Measurements from ENCODE around the gene MR1. TPM values are rescaled to one million over a fixed set of nuclear protein-coding genes. Genes with fewer than 3 reads are reported as not detected.
A peak's percentile ranks its signal among the peaks of the same experiment; 100 is the strongest.

The MR1 gene
- total and polyA plus RNA-seq, 9 of the 15 experiments (the other 6 are each of a cell fraction or from before 2014, with no cell fraction given): 9.7 to 21.7 (median 15.6) TPM

DNA sequence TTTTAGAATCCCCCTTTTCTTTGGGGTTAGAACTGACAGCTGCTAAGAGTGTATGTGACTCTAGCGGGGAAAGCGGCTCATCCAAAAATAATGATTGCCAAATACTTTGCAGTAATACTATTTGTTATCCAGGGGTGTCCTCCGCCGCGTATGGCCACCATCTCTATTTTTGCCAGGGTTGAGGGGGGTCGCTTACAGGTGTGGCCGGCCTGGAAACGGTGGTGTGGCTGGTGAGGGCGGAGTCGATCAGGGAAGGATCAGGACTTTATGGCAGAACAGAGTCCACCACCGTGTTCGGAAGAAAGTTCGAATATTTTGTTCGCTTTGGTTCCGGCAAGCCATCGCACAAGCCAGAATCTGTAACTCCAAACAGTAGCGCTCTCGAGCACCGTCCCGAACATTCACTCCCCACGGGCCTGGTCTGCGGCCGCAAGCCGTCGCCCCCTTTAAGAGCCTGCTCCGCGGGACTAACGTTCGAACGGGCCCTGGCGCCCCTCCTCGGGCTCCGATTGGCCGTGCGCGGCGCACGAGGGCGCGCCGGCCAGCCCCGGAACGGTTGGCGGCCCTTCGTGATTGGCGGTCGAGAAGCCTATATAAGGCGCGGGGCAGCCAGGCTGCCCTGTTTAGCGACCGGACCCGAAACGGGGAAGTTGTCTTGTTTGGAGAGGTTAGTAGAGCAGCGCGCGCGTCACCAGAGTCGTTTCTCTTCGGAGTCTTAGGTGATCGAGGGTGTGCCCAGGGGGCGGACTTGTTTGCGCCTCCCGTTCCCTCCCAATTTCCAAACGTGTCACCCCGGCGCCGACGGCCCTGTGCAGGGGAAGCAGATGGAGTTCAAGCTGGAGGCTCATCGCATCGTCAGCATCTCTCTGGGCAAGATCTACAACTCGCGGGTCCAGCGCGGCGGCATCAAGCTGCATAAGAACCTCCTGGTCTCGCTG is 54.6 kb downstream of the MR1 start, which contains the start of gene IER5 (continued):
- TF ChIP-seq, protein P1, sequence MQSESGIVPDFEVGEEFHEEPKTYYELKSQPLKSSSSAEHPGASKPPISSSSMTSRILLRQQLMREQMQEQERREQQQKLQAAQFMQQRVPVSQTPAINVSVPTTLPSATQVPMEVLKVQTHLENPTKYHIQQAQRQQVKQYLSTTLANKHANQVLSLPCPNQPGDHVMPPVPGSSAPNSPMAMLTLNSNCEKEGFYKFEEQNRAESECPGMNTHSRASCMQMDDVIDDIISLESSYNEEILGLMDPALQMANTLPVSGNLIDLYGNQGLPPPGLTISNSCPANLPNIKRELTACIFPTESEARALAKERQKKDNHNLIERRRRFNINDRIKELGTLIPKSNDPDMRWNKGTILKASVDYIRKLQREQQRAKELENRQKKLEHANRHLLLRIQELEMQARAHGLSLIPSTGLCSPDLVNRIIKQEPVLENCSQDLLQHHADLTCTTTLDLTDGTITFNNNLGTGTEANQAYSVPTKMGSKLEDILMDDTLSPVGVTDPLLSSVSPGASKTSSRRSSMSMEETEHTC (IDR thresholded peaks at IDR 0.05): peak; percentile 19; the same call in 1 of the 2 replicates
- TF ChIP-seq C11orf30 (IDR thresholded peaks at IDR 0.05; ENCODE audit: low read depth): no peak
- peak in 1 of 2 experiments; percentile 61; a peak in 3 of 4 replicates for TF ChIP-seq HDAC1 (IDR thresholded peaks at IDR 0.05)
- TF ChIP-seq TEAD1 (CRISPR knock-in tag; IDR thresholded peaks at IDR 0.05): peak; percentile 3 to 80; a peak in 2 of 4 replicates
- TF ChIP-seq, protein P2, sequence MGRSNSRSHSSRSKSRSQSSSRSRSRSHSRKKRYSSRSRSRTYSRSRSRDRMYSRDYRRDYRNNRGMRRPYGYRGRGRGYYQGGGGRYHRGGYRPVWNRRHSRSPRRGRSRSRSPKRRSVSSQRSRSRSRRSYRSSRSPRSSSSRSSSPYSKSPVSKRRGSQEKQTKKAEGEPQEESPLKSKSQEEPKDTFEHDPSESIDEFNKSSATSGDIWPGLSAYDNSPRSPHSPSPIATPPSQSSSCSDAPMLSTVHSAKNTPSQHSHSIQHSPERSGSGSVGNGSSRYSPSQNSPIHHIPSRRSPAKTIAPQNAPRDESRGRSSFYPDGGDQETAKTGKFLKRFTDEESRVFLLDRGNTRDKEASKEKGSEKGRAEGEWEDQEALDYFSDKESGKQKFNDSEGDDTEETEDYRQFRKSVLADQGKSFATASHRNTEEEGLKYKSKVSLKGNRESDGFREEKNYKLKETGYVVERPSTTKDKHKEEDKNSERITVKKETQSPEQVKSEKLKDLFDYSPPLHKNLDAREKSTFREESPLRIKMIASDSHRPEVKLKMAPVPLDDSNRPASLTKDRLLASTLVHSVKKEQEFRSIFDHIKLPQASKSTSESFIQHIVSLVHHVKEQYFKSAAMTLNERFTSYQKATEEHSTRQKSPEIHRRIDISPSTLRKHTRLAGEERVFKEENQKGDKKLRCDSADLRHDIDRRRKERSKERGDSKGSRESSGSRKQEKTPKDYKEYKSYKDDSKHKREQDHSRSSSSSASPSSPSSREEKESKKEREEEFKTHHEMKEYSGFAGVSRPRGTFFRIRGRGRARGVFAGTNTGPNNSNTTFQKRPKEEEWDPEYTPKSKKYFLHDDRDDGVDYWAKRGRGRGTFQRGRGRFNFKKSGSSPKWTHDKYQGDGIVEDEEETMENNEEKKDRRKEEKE (IDR thresholded peaks at IDR 0.05; ENCODE audit: borderline replicate concordance in 1 of 2, control insufficient read depth in 1 of 2, low read depth in 2 of 2, low read length in 1 of 2): peak in 1 of 2 experiments; percentile 83; a peak in 2 of 4 replicates
- TF ChIP-seq, protein P3, sequence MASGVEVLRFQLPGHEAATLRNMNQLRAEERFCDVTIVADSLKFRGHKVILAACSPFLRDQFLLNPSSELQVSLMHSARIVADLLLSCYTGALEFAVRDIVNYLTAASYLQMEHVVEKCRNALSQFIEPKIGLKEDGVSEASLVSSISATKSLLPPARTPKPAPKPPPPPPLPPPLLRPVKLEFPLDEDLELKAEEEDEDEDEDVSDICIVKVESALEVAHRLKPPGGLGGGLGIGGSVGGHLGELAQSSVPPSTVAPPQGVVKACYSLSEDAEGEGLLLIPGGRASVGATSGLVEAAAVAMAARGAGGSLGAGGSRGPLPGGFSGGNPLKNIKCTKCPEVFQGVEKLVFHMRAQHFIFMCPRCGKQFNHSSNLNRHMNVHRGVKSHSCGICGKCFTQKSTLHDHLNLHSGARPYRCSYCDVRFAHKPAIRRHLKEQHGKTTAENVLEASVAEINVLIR (CRISPR knock-in tag; IDR thresholded peaks at IDR 0.05): no peak; the same call in 1 of the 2 replicates
- peak; percentile 8 to 83; a peak in 3 of 4 replicates for TF ChIP-seq NONO (IDR thresholded peaks at IDR 0.05; ENCODE audit: low read depth in 2 of 2, low read length in 1 of 2)
- peak; percentile 97 for TF ChIP-seq PRPF4 (IDR thresholded peaks at IDR 0.05; ENCODE audit: insufficient read depth, low read depth, low read length, poor library complexity, severe bottlenecking)
- TF ChIP-seq, protein P4, sequence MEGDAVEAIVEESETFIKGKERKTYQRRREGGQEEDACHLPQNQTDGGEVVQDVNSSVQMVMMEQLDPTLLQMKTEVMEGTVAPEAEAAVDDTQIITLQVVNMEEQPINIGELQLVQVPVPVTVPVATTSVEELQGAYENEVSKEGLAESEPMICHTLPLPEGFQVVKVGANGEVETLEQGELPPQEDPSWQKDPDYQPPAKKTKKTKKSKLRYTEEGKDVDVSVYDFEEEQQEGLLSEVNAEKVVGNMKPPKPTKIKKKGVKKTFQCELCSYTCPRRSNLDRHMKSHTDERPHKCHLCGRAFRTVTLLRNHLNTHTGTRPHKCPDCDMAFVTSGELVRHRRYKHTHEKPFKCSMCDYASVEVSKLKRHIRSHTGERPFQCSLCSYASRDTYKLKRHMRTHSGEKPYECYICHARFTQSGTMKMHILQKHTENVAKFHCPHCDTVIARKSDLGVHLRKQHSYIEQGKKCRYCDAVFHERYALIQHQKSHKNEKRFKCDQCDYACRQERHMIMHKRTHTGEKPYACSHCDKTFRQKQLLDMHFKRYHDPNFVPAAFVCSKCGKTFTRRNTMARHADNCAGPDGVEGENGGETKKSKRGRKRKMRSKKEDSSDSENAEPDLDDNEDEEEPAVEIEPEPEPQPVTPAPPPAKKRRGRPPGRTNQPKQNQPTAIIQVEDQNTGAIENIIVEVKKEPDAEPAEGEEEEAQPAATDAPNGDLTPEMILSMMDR (IDR thresholded peaks at IDR 0.05 in 2 of 3, conservative IDR thresholded peaks at IDR 0.05 in 1 of 3; ENCODE audit: insufficient read depth in 2 of 3, low read depth in 1 of 3, low read length in 3 of 3): no peak; a peak in 1 of 6 replicates
- TF ChIP-seq LARP7 (IDR thresholded peaks at IDR 0.05): 0 out of 2 replicates have a peak, but pooled peaks have one; percentile 42
- TF ChIP-seq, protein P5, sequence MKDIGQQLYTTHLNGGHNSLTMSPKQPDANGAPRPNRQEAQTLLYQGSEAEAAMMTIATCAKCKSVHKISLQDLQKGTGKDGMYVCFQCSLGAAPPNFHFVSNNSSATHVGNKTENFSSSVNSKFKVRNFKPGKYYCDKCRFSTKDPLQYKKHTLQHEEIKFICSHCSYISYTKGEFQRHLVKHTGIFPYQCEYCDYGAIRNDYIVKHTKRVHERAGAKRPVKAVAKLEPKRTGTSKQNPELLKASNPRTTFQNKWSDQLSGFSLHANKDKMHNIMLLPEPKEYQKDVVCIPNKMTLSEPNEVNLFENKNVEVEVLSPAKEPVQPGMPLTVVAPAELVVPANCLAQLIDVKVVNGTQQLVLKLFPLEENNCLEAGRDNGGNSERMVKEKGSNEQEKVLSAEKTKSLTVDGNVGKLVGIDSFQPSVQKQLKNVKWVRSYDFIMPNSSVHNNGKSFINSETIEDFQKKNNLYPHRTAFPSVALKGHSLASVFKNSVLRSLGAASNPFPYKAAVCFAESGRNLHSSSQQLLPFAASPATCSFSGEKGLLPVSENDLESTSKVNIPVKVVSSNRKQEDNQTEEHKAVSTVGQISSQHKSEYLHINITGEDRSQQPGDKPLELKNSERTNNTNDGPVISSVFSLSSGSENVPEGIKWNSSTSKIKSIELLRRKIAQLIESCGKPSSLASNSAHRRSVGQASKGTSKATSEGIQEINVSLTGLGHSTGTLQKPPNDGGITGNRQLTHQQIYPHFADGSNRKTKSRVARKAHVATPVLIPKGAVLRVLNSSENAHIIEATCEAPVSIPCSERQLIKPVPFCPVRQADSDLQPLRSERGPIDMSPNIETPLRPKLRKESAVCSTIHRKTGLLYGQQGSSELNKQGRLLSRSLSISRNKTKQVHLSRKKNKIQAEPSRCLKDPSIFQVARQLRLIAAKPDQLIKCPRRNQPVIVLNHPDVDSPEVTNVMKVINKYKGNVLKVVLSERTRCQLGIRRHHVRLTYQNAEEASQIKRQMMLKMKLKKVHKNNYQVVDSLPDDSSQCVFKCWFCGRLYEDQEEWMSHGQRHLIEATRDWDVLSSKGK (CRISPR knock-in tag; IDR thresholded peaks at IDR 0.05): no peak
- TF ChIP-seq SMAD1 (IDR thresholded peaks at IDR 0.05; ENCODE audit: low read depth, low read length, partially characterized antibody): peak; percentile 99
